IgD-negative memory B cell (primary cell): Measurements from ENCODE around the gene HDAC1. TPM values are rescaled to one million over a fixed set of nuclear protein-coding genes. Genes with fewer than 3 reads are reported as not detected.
"Not testable (repeated sequence)": the region's sequence is repeated elsewhere in the genome, so short reads cannot be mapped to it uniquely, and the experiment has no call there.

Experiments used
- H3K27ac Mint-ChIP-seq, 3 donors: one replicate each; pipeline ENCODE4 v1.8.0; 2020 to 2022; ENCODE audit warnings: mild to moderate bottlenecking in 3 of 3, mixed read lengths in 3 of 3, moderate library complexity in 1 of 3
- H3K27me3 Mint-ChIP-seq: one replicate; pipeline ENCODE4 v1.8.0; 2021; ENCODE audit warnings: mixed read lengths
- H3K36me3 Mint-ChIP-seq: one replicate; pipeline ENCODE4 v1.8.0; 2020; ENCODE audit warnings: mild to moderate bottlenecking, mixed read lengths
- H3K4me1 Mint-ChIP-seq, 3 donors: one replicate each; pipeline ENCODE4 v1.8.0; 2020 to 2022; ENCODE audit warnings: mixed read lengths in 3 of 3, mild to moderate bottlenecking in 1 of 3
- H3K4me3 Mint-ChIP-seq, 4 donors: one replicate each; pipeline ENCODE4 v1.8.0; 2020 to 2022; ENCODE audit warnings: mild to moderate bottlenecking in 4 of 4, mixed read lengths in 4 of 4, moderate library complexity in 3 of 4
- H3K9me3 Mint-ChIP-seq, 3 donors: one replicate each; pipeline ENCODE4 v1.8.0; 2020 to 2021; ENCODE audit warnings: mixed read lengths in 3 of 3, mild to moderate bottlenecking in 1 of 3
- polyA plus RNA-seq: library from polyadenylated mRNA; unstranded; fragments of 300-500 nt; fragmentation: Illumina TruSeq; gene quantifications from one replicate; pipeline ENCODE4 v1.2.3, GENCODE V29; 2021

Gene HDAC1
- polyA plus RNA-seq, 1 donor from 2014 or later = 183 TPM

DNA sequence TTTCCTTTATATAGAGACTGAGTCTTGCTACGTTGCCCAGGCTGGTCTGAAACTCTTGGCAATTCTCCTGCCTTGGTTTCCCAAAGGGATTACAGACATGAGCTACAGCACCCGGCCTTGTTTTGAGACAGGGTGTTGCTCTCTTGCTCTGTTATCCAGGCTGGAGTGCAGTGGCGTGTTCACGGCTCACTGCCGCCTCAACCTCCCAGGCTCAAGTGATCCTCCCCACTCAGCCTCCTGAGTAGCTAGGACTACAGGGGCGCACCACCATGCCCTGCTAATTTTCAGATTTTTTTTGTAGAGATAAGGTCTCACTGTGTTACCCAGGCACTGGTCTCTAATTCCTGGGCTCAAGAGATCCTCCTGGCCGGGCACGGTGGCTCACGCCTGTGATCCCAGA lies 26.0 kb upstream of the HDAC1 start:
- Mint-ChIP-seq H3K27ac (no peak overlapping the region), H3K36me3 (no peaks in the 10 kb centered on the region), H3K4me1 (peaks cover 19 to 20% (median 19%) of the 10 kb centered on the region in 3 donors)

DNA sequence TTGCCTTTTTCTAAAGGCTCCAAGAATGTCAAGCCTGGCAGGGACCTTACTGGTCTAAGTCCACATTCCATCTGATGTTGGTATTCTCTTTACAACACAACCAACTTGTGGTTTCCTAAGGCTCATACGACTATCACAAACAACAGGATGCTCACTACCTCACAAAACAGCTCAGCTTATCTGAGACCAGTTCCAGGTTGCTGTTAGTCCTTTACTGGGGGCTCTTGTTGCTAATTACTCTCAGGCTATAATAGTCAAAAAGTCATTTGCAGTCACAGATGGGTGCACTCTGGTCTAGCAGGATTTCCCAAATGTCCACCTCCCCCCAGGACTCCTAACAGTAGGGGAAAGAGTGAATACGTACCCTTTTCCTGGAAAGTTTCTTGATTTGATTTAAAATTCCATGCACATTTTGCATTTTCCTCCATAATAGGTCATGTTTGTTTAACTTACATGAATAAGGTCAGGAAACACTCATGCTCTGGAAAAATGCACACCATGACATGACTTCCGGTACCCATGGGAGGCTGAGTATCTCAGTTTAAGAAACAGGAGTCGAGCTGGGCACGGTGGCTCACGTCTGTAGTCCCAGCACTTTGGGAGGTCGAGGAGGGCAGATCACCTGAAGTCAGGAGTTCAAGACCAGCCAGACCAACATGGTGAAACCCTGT lies 24.8 kb upstream of the HDAC1 start:
- Mint-ChIP-seq H3K4me3 (peak overlapping the region in 3 of 4 donors; percentile 31 to 84 (median 50)), H3K27me3 (peaks cover 2% of the 10 kb centered on the region), H3K4me1 (peaks cover 19 to 28% (median 22%) of the 10 kb centered on the region in 3 donors)

More for the DNA sequence above, 26.0 kb upstream of the HDAC1 start:
- Mint-ChIP-seq H3K4me3 (peak overlapping the region in 2 of 4 donors; percentile 67 to 75), H3K9me3 (no peaks in the 10 kb centered on the region), H3K27me3 (peaks cover 2% of the 10 kb centered on the region)

DNA sequence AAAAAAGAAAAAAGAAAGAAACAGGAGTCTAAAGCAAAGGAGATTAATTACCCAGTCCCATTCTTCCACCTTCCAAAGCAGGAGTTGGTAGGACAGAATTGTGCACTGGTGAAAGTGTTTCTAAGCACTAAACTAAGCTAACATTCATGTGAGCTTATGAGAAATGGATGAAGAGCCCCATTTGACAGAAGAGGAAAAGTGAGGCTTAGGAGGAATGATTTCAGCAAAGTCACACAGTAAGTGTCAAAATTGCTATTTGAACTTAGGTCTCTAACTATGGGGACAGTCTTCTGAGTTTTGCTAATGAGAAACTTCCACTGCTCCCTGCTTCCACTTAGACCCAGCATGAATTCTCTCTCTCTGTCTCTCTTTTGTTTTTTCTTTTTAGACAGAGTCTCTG lies 22.1 kb upstream of the HDAC1 start:
- peak overlapping the region in 1 of 3 donors; percentile 31 for H3K27ac Mint-ChIP-seq
- H3K4me1 Mint-ChIP-seq = peaks cover 18 to 30% (median 30%) of the 10 kb centered on the region in 3 donors
- peaks cover 4% of the 10 kb centered on the region for H3K27me3 Mint-ChIP-seq
- no peaks in the 10 kb centered on the region for H3K36me3 Mint-ChIP-seq
- no peaks in the 10 kb centered on the region for H3K9me3 Mint-ChIP-seq
- H3K4me3 Mint-ChIP-seq = no peak overlapping the region

More for the DNA sequence above, 24.8 kb upstream of the HDAC1 start:
- peak overlapping the region in 1 of 3 donors; percentile 69 for H3K27ac Mint-ChIP-seq
- no peaks in the 10 kb centered on the region for H3K9me3 Mint-ChIP-seq
- H3K36me3 Mint-ChIP-seq = no peaks in the 10 kb centered on the region

DNA sequence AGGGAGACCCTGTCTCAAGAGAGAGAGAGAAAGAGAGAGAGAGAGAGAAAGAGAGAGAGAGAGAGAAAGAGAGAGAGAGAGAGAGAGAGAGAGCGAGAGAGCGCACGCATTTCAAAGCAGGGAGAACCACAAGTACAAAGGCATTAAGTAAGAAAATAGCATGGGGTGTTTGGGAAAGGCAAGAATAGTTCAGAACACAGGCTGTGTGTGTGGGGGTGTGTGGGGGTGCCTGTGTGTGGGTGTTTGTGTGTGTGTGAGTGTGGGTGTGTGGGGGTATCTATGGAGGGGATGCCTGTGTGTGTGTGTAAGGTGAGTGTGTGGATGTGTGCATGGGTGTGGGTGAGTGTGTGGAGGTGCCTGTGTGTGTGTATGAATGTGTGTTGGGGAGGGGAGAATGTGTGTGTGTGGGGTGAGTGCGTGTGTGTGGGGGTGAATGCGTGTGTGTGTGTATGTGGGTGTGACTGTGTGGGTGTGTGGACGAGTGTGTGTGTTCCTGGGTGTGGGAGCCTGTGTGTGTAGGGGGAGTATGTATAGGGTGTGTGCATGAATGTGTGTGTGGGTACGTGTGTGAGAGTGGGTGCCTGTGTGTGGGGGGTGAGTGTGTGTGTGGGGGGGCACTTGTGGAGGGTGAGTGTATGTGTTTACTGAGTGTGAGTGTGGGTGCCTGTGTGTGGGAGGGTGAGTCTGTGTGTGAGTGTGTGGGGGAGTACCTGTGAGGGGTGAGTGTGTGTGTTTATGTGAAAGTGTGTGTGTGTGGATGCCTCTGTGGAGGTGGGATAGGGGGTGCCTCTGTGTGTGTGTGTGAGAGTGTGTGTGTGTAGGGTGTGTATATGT lies 19.1 kb upstream of the HDAC1 start:
- H3K4me3 Mint-ChIP-seq = peak overlapping the region in 3 of 4 donors; percentile 21 to 90 (median 54)
- H3K9me3 Mint-ChIP-seq = no peaks in the 10 kb centered on the region
- H3K36me3 Mint-ChIP-seq = peaks cover 4% of the 10 kb centered on the region
- H3K4me1 Mint-ChIP-seq = peaks cover 10 to 20% (median 19%) of the 10 kb centered on the region in 3 donors
- H3K27ac Mint-ChIP-seq = peak overlapping the region; percentile 73 to 96 (median 92)
- peaks cover 4% of the 10 kb centered on the region for H3K27me3 Mint-ChIP-seq

DNA sequence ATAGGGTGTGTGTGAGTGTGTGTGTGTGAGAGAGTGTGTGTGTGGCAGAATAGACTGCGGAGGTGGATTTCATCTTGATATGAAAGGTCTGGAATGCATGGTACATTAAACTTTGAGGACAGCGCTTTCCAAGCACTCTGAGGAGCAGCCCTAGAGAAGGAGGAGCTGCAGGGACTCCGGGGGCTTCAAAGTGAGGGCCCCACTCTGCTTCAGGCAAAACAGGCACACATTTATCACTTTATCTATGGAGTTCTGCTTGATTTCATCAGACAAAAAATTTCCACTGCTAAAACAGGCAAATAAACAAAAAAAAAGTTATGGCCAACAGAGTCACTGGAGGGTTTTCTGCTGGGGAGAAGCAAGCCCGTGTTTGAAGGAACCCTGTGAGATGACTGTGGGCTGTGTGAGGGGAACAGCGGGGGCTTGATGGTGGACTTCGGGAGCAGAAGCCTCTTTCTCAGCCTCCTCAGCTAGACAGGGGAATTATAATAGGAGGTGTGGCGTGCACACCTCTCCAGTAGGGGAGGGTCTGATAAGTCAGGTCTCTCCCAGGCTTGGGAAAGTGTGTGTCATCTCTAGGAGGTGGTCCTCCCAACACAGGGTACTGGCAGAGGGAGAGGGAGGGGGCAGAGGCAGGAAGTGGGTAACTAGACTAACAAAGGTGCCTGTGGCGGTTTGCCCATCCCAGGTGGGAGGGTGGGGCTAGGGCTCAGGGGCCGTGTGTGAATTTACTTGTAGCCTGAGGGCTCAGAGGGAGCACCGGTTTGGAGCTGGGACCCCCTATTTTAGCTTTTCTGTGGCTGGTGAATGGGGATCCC lies 18.3 kb upstream of the HDAC1 start:
- peaks cover 4% of the 10 kb centered on the region for H3K27me3 Mint-ChIP-seq
- H3K4me3 Mint-ChIP-seq = peak overlapping the region in 3 of 4 donors; percentile 21 to 90 (median 81)
- H3K27ac Mint-ChIP-seq = peak overlapping the region; percentile 73 to 96 (median 92)
- H3K36me3 Mint-ChIP-seq = peaks cover 4% of the 10 kb centered on the region
- no peaks in the 10 kb centered on the region for H3K9me3 Mint-ChIP-seq
- H3K4me1 Mint-ChIP-seq = peaks cover 10 to 20% (median 19%) of the 10 kb centered on the region in 3 donors

DNA sequence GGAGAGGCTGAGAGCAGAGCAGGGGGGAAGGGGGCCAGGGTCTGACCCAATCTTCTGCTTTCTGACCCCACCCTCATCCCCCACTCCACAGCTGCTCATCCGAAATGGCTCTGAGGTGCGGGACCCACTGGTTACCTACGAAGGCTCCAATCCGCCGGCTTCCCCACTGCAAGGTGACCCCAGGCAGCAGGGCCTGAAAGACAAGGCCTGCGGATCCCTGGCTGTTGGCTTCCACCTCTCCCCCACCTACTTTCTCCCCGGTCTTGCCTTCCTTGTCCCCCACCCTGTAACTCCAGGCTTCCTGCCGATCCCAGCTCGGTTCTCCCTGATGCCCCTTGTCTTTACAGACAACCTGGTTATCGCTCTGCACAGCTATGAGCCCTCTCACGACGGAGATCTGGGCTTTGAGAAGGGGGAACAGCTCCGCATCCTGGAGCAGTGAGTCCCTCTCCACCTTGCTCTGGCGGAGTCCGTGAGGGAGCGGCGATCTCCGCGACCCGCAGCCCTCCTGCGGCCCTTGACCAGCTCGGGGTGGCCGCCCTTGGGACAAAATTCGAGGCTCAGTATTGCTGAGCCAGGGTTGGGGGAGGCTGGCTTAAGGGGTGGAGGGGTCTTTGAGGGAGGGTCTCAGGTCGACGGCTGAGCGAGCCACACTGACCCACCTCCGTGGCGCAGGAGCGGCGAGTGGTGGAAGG lies 17.1 kb upstream of the HDAC1 start:
- H3K4me1 Mint-ChIP-seq = peaks cover 10 to 20% (median 19%) of the 10 kb centered on the region in 3 donors
- H3K4me3 Mint-ChIP-seq = peak overlapping the region in 2 of 4 donors; percentile 1 to 79
- peaks cover 4% of the 10 kb centered on the region for H3K36me3 Mint-ChIP-seq
- no peaks in the 10 kb centered on the region for H3K9me3 Mint-ChIP-seq
- no peak overlapping the region for H3K27ac Mint-ChIP-seq
- peaks cover 4% of the 10 kb centered on the region for H3K27me3 Mint-ChIP-seq

DNA sequence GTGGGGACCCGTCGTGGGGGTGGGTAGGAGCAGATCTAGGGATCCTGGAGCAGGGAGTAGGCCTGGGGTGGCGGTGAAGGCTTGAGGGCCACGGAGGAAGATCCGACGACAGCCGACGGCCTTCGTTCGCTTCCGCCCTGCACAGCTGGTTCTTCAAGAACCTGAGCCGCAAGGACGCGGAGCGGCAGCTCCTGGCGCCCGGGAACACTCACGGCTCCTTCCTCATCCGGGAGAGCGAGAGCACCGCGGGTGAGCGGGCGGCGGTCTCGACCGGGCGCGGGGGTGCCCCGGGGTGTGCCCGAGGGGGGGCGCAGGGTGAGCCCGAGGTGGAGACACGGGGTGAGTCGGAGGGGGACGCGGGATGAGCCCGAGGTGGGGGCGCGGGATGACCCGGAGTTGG lies 16.5 kb upstream of the HDAC1 start:
- no peaks in the 10 kb centered on the region for H3K9me3 Mint-ChIP-seq
- peaks cover 4% of the 10 kb centered on the region for H3K27me3 Mint-ChIP-seq
- no peak overlapping the region for H3K4me3 Mint-ChIP-seq
- no peak overlapping the region for H3K27ac Mint-ChIP-seq
- peaks cover 10 to 20% (median 19%) of the 10 kb centered on the region in 3 donors for H3K4me1 Mint-ChIP-seq
- peaks cover 4% of the 10 kb centered on the region for H3K36me3 Mint-ChIP-seq

DNA sequence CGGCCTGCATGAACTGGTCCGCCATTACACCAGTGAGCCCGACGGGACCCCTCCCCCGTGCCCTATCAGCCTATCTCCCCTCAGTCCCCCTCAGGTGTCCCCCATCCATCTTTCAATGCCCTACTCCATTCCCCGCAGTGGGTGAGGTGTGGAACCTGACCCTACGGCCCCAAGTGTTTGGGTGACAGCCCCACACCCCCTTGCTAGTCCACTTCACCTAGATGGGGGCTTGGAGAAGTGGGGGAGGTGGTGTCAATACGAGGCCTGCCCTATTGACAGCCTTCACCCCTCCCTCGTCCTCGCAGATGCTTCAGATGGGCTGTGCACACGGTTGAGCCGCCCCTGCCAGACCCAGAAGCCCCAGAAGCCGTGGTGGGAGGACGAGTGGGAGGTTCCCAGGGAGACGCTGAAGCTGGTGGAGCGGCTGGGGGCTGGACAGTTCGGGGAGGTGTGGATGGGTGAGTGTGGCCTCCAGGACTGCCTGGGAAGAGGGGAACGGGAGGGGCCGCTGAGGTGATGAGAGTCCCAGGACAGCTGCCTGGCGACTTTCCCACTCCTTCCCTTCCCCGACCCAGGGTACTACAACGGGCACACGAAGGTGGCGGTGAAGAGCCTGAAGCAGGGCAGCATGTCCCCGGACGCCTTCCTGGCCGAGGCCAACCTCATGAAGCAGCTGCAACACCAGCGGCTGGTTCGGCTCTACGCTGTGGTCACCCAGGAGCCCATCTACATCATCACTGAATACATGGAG lies 15.7 kb upstream of the HDAC1 start:
- peaks cover 4% of the 10 kb centered on the region for H3K27me3 Mint-ChIP-seq
- no peaks in the 10 kb centered on the region for H3K9me3 Mint-ChIP-seq
- peak overlapping the region in 1 of 4 donors; percentile 58 for H3K4me3 Mint-ChIP-seq
- peaks cover 10 to 20% (median 19%) of the 10 kb centered on the region in 3 donors for H3K4me1 Mint-ChIP-seq
- H3K27ac Mint-ChIP-seq = peak overlapping the region in 1 of 3 donors; percentile 73
- peaks cover 4% of the 10 kb centered on the region for H3K36me3 Mint-ChIP-seq

DNA sequence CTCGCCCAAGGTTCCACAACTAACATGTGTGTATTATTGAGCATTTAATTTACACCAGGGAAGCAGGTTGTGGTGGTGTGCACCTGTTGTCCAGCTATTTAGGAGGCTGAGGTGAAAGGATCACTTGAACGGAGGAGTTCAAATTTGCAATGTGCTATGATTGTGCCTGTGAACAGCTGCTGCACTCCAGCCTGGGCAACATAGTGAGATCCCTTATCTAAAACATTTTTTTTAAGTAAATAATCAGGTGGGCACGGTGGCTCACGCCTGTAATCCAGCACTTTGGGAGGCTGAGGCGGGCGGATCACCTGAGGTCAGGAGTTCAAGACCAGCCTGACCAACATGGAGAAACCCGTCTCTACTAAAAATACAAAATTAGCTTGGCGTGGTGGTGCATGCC lies 7.1 kb upstream of the HDAC1 start:
- not testable (repeated sequence) for H3K36me3 Mint-ChIP-seq, H3K27me3 Mint-ChIP-seq, H3K4me1 Mint-ChIP-seq, H3K27ac Mint-ChIP-seq, H3K9me3 Mint-ChIP-seq, H3K4me3 Mint-ChIP-seq

DNA sequence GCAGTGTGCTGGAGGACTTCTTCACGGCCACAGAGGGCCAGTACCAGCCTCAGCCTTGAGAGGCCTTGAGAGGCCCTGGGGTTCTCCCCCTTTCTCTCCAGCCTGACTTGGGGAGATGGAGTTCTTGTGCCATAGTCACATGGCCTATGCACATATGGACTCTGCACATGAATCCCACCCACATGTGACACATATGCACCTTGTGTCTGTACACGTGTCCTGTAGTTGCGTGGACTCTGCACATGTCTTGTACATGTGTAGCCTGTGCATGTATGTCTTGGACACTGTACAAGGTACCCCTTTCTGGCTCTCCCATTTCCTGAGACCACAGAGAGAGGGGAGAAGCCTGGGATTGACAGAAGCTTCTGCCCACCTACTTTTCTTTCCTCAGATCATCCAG lies 6.2 kb upstream of the HDAC1 start:
- H3K27me3 Mint-ChIP-seq = no peaks in the 10 kb centered on the region
- H3K27ac Mint-ChIP-seq = no peak overlapping the region
- no peaks in the 10 kb centered on the region for H3K9me3 Mint-ChIP-seq
- peaks cover 0 to 4% (median 3%) of the 10 kb centered on the region in 3 donors for H3K4me1 Mint-ChIP-seq
- peaks cover 3% of the 10 kb centered on the region for H3K36me3 Mint-ChIP-seq
- no peak overlapping the region for H3K4me3 Mint-ChIP-seq

DNA sequence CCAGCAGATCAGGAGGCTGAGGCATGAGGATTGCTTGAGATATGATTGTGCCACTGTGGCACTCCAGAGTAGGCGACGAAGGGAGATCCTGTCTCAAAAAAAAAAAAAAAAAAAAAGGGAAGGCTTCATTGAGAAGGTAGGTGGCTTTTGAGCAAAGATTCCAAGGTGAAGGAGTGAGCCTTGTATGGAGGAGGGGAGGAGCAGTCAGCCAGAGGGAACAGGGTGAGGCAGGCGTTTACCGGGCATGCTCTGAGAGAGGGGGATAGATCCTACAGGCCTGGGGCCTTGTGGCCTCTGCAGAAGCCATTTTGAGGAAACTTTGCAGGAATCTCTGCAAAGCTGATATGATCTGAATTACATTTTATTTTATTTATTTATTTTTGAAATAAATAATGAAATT lies 5.1 kb upstream of the HDAC1 start:
- peaks cover 3% of the 10 kb centered on the region for H3K36me3 Mint-ChIP-seq

DNA sequence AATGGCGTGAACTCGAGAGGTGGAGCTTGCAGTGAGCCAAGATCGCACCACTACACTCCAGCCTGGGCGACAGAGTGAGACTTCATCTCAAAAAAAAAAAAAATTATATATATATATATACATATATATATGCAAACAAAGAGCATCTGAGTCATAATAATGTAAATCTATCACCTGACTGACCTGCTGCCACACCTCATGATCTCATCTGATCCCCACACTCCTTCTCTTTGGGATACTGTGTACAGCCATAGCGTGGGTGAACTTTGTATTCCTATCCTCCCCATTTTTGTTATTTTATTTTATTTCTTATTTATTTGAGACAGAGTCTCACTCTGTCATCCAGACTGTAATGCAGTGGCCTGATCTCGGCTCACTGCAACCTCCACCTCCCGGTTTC lies 2.6 kb upstream of the HDAC1 start:
- Mint-ChIP-seq H3K4me1 (peaks cover 13 to 20% (median 15%) of the 10 kb centered on the region in 3 donors), H3K27ac (no peak overlapping the region), H3K4me3 (no peak overlapping the region), H3K27me3 (no peaks in the 10 kb centered on the region), H3K36me3 (no peaks in the 10 kb centered on the region), H3K9me3 (no peaks in the 10 kb centered on the region)

More for the DNA sequence above, 5.1 kb upstream of the HDAC1 start:
- no peaks in the 10 kb centered on the region for H3K9me3 Mint-ChIP-seq
- peak overlapping the region in 2 of 3 donors; percentile 23 to 45 for H3K27ac Mint-ChIP-seq
- no peaks in the 10 kb centered on the region for H3K27me3 Mint-ChIP-seq
- H3K4me3 Mint-ChIP-seq = no peak overlapping the region
- peaks cover 8 to 11% (median 9%) of the 10 kb centered on the region in 3 donors for H3K4me1 Mint-ChIP-seq

DNA sequence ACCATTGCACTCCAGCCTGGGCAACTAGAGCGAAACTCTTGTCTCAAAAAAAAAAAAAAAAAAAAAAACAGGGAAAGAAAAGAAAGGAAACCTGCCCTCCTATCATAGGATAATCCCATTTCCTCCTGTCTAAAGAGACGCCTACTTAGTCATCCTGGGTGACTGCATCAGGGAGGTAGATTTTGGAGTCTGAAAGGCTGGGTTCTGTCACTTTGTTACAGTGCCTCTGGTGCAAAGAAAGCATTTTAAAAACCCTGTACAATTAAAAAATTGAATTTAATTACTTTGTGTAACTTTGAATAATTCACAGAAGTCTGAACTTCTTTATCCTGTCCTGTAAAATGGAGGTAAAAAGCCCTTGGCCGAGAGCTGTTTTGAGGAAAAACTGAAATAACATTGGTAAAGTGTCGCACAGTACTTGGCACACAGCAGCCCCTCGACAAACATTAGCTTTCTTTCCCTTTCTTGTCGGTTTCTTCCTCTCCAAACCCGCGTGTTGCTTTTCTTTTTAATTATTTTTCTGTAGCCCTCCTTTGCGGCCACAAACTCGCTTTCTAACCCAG lies 657 bp upstream of the HDAC1 start:
- no peaks in the 10 kb centered on the region for H3K27me3 Mint-ChIP-seq
- H3K9me3 Mint-ChIP-seq = no peaks in the 10 kb centered on the region
- peaks cover 26 to 34% (median 29%) of the 10 kb centered on the region in 3 donors for H3K4me1 Mint-ChIP-seq
- no peaks in the 10 kb centered on the region for H3K36me3 Mint-ChIP-seq
- H3K27ac Mint-ChIP-seq = peak overlapping the region; percentile 97 to 98 (median 98)
- H3K4me3 Mint-ChIP-seq = peak overlapping the region; percentile 99 to 100 (median 100)
